NCI-H510A (cell line): Measurements from ENCODE around the gene PIEZO1.
"Not testable (repeated sequence)": the region's sequence is repeated elsewhere in the genome, so short reads cannot be mapped to it uniquely, and the experiment has no call there.

Source experiments
- DNase-seq: peaks from one replicate; lab custom pipeline; 2025; lab: John Stamatoyannopoulos, UW

Gene PIEZO1

GRCh38 chr16:88781140-88782077, 3.6 kb downstream of the PIEZO1 start:
- no peak for DNase-seq

GRCh38 chr16:88780142-88781062, 4.6 kb downstream of the PIEZO1 start:
- DNase-seq: no peak

DNA sequence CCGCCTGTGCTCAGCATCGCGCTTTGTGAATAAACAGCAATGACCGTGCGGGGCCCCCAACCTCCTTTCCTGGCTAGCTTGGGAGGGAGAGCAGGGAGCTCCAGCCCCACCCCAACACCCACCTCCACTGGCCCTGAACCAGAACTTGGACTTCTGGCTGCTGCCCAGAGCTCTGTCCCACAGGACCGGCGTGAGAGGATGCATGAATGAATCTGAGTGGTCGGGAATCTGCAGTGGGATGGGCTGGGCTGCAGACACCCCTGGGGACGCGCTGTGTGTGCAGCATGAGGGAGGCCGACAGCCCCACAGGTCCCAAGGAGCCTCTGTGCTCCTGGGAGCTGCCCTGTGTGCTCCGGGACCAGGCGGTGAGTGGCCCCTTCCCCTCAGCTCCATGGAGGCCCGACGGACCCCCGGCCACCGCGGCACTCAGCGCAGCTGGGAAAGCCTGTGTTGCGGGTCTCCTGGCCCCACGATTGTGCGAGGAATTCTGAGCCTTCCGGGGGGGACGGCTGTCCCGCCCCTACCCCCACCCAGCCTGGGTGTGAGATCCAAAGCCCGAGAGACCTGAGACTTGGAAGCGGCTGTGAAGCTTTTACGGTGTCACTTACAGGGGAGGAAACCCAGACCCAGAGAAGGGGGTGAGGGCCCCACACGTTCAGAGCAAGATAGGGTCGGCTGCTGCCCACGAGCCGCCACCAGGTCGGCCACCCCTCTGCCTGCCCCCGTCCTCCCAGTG, 5.4 kb downstream of the PIEZO1 start:
- DNase-seq: no peak

DNA sequence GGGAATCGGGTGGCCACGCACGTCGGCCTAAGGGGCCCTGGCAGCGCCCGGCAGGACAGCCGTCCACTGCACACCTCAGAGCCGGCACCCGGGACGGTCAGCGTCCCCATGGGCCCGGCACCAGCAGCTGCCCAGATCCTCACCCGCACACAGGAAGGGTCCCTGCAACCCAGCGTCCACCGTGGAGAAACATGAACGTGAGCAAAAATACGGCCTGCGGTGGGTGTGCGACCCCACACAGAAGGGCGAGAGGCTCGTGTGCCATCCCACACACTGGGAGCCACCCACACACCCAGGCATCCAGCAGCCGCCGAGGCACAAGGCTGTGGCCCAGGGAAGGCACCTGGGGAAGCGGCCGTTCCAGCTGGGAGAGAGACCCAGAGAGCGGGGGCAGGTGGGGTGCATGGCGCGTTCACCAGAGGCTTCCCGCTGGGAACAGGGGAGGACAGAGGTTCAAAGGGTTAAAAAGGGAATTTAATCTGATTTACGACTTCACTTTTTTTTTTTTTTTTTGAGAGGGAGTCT, 6.4 kb downstream of the PIEZO1 start:
- DNase-seq: no peak

- DNase-seq: no peak
Observed at GRCh38 chr16:88778271-88778525, 6.8 kb downstream of the PIEZO1 start.

GRCh38 chr16:88777471-88778270, 7.3 kb downstream of the PIEZO1 start:
- DNase-seq: no peak

DNA sequence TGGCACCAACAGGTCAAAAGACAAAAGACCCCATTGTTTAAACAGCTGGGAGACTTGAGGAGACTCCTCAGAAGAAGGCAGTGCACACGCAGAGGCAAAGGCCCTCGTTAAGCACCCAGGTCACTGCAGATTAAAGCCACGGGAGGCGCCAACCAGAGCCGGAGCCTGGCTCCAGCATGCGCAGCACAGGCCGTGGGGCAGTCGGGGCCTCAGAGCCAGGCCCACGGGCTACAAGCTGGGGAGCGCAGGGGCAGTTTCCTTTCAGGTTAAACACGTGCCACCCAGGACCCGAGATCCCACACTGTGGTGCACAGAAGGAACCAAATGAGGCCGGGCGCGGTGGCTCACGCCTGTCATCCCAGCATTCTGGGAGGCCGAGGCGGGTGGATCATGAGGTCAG, 9.2 kb downstream of the PIEZO1 start:
- no peak for DNase-seq

- DNase-seq: no peak
Observed at GRCh38 chr16:88774544-88775393, 10.3 kb downstream of the PIEZO1 start.

GRCh38 chr16:88773812-88774291, 11.2 kb downstream of the PIEZO1 start:
- DNase-seq: no peak

GRCh38 chr16:88772871-88773811, 11.9 kb downstream of the PIEZO1 start:
- DNase-seq: no peak

DNA sequence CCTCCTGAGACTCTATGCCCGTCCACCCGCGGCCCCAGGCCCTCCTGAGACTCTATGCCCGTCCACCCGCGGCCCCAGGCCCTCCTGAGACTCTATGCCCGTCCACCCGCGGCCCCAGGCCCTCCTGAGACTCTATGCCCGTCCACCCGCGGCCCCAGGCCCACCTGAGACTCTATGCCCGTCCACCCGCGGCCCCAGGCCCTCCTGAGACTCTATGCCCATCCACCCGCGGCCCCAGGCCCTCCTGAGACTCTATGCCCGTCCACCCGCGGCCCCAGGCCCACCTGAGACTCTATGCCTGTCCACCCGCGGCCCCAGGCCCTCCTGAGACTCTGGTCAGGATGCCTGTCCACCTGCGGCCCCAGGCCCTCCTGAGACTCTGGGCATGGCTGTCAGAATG, 13.2 kb downstream of the PIEZO1 start:
- DNase-seq: not testable (repeated sequence)

DNA sequence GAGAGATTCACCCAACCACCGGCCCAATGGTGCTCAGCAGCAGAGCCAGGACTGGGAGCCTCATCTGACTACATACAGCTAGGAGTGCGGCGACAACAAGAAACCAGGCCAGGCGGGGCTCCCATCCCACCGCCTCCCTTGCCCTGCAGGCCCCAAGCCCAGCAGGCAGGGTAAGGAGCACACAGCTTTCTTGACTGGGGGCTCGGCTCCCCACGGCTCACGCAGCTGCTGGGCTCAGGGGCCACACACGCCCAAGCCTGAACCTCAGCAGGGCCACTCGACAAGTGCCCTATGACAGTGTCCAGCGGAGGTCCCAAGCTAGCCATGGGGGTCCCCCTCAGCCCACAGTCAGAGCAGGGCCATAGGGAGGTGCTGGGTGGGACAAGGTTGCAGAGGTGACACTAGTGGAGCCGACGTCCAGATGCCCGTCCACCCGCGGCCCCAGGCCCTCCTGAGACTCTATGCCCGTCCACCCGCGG, 13.7 kb downstream of the PIEZO1 start:
- no peak for DNase-seq

DNA sequence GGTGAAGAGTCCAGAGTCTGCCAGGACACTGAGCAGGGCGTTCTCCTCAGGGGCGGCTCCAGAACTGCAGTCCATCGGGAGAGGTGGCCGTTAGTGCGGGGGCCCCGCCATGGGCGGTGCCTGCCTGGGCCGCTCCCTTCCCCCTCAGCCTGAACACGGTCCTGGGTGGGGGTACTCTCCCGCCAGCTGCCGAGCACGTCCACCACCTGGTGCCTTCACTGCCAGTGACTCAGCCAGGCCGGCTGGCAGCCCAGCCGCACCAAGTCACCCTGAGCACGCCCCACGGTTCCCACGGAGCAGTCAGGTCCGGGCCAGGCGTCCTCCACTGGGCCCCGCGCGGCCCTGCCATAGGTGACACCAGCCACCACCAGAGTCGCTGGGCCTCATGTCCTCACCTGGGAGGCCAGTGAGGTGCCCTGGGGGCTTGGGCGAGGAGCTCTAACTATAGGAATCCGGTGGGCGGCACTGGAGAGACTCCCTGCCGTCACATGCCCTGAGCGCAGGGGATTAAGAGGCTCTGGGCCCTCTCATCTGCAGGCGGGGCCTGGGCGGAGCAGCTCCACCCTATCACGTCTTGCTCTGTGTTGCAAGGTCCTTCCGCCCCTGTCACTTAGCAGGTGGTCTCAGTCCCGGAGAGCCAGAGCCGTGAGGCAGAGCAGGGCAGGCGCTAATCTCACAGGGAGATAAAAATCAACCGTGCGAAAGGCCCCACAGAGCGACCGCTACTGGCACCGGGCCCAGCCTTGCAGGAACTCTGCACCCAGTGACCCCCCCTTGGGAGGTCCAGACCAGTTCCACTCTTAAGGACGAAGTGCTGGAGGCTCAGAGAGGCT, 14.3 kb downstream of the PIEZO1 start:
- no peak for DNase-seq

- no peak for DNase-seq
Observed at GRCh38 chr16:88769617-88770460, 15.2 kb downstream of the PIEZO1 start.

- no peak for DNase-seq
Observed at GRCh38 chr16:88768071-88768783, 16.8 kb downstream of the PIEZO1 start.

GRCh38 chr16:88767546-88768070, 17.4 kb downstream of the PIEZO1 start:
- no peak for DNase-seq
